A549 (cell line): ENCODE data around the gene SETD1B. TPM values are rescaled to one million over a fixed set of nuclear protein-coding genes. Genes with fewer than 3 reads are reported as not detected.

Experiments
- ATAC-seq, 2 experiments: fragments of 200-7000 bp in 1 of 2; fragments of >200 bp in 1 of 2; cut with Nextera tagmentation in 1 of 2; cut with Tn5 transposase in 1 of 2; 3 replicates each; pipeline versions ENCODE4 v1.8.0 to v1.9.1; 2018 to 2020; ENCODE audit warnings: mild to moderate bottlenecking in 1 of 2, moderate library complexity in 1 of 2
- CTCF ChIA-PET: fragments of 300-600 bp; sonication (Branson Sonifier 250); formaldehyde crosslinking; extraction: SDS; loops from one replicate; lab custom pipeline; 2021; ENCODE audit warnings: antibody characterized with exemption, inconsistent platforms; lab: Yijun Ruan, JAX
- POLR2A ChIA-PET: fragments of 350-600 bp; formaldehyde crosslinking; extraction: SDS; loops from one replicate; lab custom pipeline; 2021; ENCODE audit warnings: antibody characterized with exemption, inconsistent platforms; lab: Yijun Ruan, JAX
- DNase-seq, 2 experiments: peaks; one replicate each; pipeline versions ENCODE4 v3.0.0 to v3.0.0-alpha.2; 2011 to 2016; ENCODE audit warnings: low read depth in 1 of 2, low spot score in 1 of 2
- FAIRE-seq: peaks from 2 replicates; lab custom pipeline; 2011; peaks lifted over from hg19 to GRCh38; lab: Jason Lieb, UNC
- H3K27ac ChIP-seq, 2 experiments: fragments of >200 bp; sonication (Bioruptor Twin); formaldehyde crosslinking; 3 replicates each; pipeline ENCODE4 v1.5.1; 2016 to 2017
- H3K4me1 ChIP-seq: fragments of >200 bp; sonication (Bioruptor Twin); formaldehyde crosslinking; 3 replicates; pipeline ENCODE4 v1.6.1; 2016
- H3K4me2 ChIP-seq: fragments of >200 bp; sonication (Bioruptor Twin); formaldehyde crosslinking; 3 replicates; pipeline ENCODE4 v1.6.1; 2016
- H3K4me3 ChIP-seq: fragments of >200 bp; sonication (Bioruptor Twin); formaldehyde crosslinking; 3 replicates; pipeline ENCODE4 v1.5.1; 2016
- H3K9me3 ChIP-seq: fragments of >200 bp; sonication (Bioruptor Twin); formaldehyde crosslinking; 3 replicates; pipeline ENCODE4 v1.6.1; 2016
- CBX8 ChIP-seq: fragments of 200-600 bp; sonication (generic); IDR thresholded peaks from 2 replicates; pipeline ENCODE4 v1.6.1; 2016
- EHMT2 ChIP-seq: fragments of 200-600 bp; sonication (generic); IDR thresholded peaks from 2 replicates; pipeline ENCODE4 v1.6.1; 2016; ENCODE audit warnings: antibody characterized with exemption, low read depth, mild to moderate bottlenecking, moderate library complexity
- ESRRA ChIP-seq: fragments of 150-350 bp; IDR thresholded peaks from 2 replicates; pipeline ENCODE4 v1.6.1; 2014; ENCODE audit warnings: mild to moderate bottlenecking, low read length, borderline replicate concordance
- HDAC2 ChIP-seq: fragments of 200-600 bp; sonication (generic); IDR thresholded peaks from 2 replicates; pipeline ENCODE4 v1.6.1; 2016
- HOXA7 ChIP-seq: fragments of 250-450 bp; sonication (Bioruptor Pico); IDR thresholded peaks from 2 replicates; pipeline ENCODE4 v1.5.0; 2020; ENCODE audit warnings: mild to moderate bottlenecking, moderate library complexity
- HOXB13 ChIP-seq: fragments of 250-450 bp; sonication (Bioruptor Pico); IDR thresholded peaks from 2 replicates; pipeline ENCODE4 v1.5.0; 2020; ENCODE audit warnings: low read depth, mild to moderate bottlenecking, moderate library complexity
- HOXB5 ChIP-seq: fragments of 250-450 bp; sonication (Bioruptor Pico); IDR thresholded peaks from 2 replicates; pipeline ENCODE4 v1.5.0; 2020; ENCODE audit warnings: mild to moderate bottlenecking, moderate library complexity
- JUN ChIP-seq, 2 experiments: fragments of >200 bp; sonication (Bioruptor Twin); formaldehyde crosslinking; IDR thresholded peaks; 2 replicates in 1 of 2; 3 replicates in 1 of 2; pipeline ENCODE4 v1.6.1; 2016 to 2017
- KDM1A ChIP-seq: fragments of 200-600 bp; sonication (generic); IDR thresholded peaks from 2 replicates; pipeline ENCODE4 v1.6.1; 2016; ENCODE audit warnings: low read depth, mild to moderate bottlenecking
- NFE2L2 ChIP-seq: fragments of 150-350 bp; conservative IDR thresholded peaks from 2 replicates; pipeline ENCODE4 v1.6.1; 2014; ENCODE audit warnings: low read length
- POLR2A ChIP-seq: IDR thresholded peaks from 2 replicates; pipeline ENCODE4 v1.6.1; 2012; ENCODE audit warnings: mild to moderate bottlenecking, low read length
- RAD21 ChIP-seq, 2 experiments: fragments of >200 bp in 1 of 2; sonication (Bioruptor Twin) in 1 of 2; formaldehyde crosslinking in 1 of 2; IDR thresholded peaks in 1 of 2; conservative IDR thresholded peaks in 1 of 2; 2 replicates in 1 of 2; 3 replicates in 1 of 2; pipeline ENCODE4 v1.6.1; 2012 to 2018; ENCODE audit warnings: inconsistent platforms in 1 of 2
- RCOR1 ChIP-seq: fragments of 150-350 bp; IDR thresholded peaks from 2 replicates; pipeline ENCODE4 v1.6.1; 2014; ENCODE audit warnings: antibody characterized with exemption, low read length, low read depth
- SREBF2 ChIP-seq: fragments of 450-650 bp; IDR thresholded peaks from 2 replicates; pipeline ENCODE4 v1.6.1; 2014; ENCODE audit warnings: mild to moderate bottlenecking, moderate library complexity
- ZC3H11A ChIP-seq: fragments of 450-650 bp; IDR thresholded peaks from 2 replicates; pipeline ENCODE4 v1.6.1; 2014; ENCODE audit warnings: antibody characterized with exemption, mild to moderate bottlenecking
- ZFP36 ChIP-seq: fragments of 450-650 bp; IDR thresholded peaks from 2 replicates; pipeline ENCODE4 v1.6.1; 2014; ENCODE audit warnings: borderline replicate concordance; ENCODE audit not compliant: partially characterized antibody
- WGBS: methylation state at CpG from one replicate; pipeline ENCODE4 v1.1.6; 2017; ENCODE audit errors: missing lambda C conversion rate; 5-methylcytosine and 5-hydroxymethylcytosine counted together
- polyA plus RNA-seq, 4 experiments: library from polyadenylated mRNA; depleted of rRNA in 3 of 4; stranded (reverse); fragments of >200 nt; fragmentation: RNase III in 1 of 4; extraction: RNeasy Plus Mini Kit Qiagen cat#74134 plus additional on column Dnase treatment in 1 of 4; gene quantifications; 2 replicates in 3 of 4; 3 replicates in 1 of 4; pipeline ENCODE4 v1.2.3, GENCODE V29; 2011 to 2017
- TF ChIP-seq, protein P1 (sequence below): fragments of 150-350 bp; IDR thresholded peaks from 2 replicates; pipeline ENCODE4 v1.6.1; 2014; ENCODE audit warnings: low read depth, mild to moderate bottlenecking, low read length
- TF ChIP-seq, protein P2 (sequence below): fragments of >200 bp; sonication (Bioruptor Twin); formaldehyde crosslinking; IDR thresholded peaks from 3 replicates; pipeline ENCODE4 v1.5.1; 2016

Gene SETD1B
- polyA plus RNA-seq, 2 of the 4 experiments (the other 2 are of a cell fraction) = 1.1 to 8.6 TPM

DNA sequence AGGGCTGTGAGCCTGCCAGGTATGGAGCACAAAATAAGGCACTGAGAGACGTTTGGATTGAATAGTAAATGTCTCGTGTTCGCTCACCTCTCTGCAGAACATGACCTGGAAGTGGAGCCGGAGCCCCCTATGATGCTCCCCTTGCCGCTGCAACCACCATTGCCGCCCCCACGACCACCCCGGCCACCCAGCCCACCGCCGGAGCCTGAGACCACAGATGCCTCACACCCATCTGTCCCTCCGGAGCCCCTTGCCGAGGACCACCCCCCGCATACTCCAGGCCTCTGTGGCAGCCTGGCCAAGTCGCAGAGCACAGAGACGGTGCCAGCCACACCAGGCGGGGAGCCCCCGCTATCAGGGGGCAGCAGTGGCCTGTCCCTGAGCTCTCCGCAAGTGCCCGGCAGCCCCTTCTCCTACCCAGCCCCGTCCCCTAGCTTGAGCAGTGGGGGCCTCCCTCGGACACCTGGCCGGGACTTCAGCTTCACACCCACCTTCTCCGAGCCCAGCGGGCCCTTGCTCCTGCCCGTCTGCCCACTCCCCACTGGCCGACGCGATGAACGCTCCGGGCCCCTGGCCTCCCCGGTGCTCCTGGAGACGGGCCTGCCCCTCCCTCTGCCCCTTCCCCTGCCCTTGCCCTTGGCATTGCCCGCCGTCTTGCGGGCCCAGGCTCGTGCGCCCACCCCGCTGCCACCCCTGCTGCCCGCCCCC, 18.7 kb downstream of the SETD1B start:
- FAIRE-seq = no peak
- TF ChIP-seq, protein P1, sequence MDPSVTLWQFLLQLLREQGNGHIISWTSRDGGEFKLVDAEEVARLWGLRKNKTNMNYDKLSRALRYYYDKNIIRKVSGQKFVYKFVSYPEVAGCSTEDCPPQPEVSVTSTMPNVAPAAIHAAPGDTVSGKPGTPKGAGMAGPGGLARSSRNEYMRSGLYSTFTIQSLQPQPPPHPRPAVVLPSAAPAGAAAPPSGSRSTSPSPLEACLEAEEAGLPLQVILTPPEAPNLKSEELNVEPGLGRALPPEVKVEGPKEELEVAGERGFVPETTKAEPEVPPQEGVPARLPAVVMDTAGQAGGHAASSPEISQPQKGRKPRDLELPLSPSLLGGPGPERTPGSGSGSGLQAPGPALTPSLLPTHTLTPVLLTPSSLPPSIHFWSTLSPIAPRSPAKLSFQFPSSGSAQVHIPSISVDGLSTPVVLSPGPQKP = no peak
- no peak for TF ChIP-seq KDM1A
- no peak for TF ChIP-seq HOXB13 (CRISPR knock-in tag)
- no peak for TF ChIP-seq JUN (IDR thresholded peaks at IDR 0.05)
- TF ChIP-seq RAD21 (conservative IDR thresholded peaks at IDR 0.05 in 1 of 2, IDR thresholded peaks at IDR 0.05 in 1 of 2) = no peak
- no peak for TF ChIP-seq POLR2A
- TF ChIP-seq EHMT2 = no peak
- TF ChIP-seq, all 56 proteins: peak for 0
- ChIA-PET POLR2A (no interaction called here), CTCF (interaction anchor here (72.2 kb wide), 1 partner anchor 37 kb away, joined by 2657 read pairs; the partner anchor contains the start of genes RHOF and SETD1B)
- DNase-seq = no peak
- Histone ChIP-seq H3K4me3 (no peak overlapping the region), H3K4me2 (no peak overlapping the region), H3K4me1 (no peaks in the 10 kb centered on the region), H3K9me3 (no peaks in the 10 kb centered on the region), H3K27ac (no peak overlapping the region)
- ATAC-seq = no peak
- WGBS = 94% methylated on average over 30 of the region's 39 CpGs

DNA sequence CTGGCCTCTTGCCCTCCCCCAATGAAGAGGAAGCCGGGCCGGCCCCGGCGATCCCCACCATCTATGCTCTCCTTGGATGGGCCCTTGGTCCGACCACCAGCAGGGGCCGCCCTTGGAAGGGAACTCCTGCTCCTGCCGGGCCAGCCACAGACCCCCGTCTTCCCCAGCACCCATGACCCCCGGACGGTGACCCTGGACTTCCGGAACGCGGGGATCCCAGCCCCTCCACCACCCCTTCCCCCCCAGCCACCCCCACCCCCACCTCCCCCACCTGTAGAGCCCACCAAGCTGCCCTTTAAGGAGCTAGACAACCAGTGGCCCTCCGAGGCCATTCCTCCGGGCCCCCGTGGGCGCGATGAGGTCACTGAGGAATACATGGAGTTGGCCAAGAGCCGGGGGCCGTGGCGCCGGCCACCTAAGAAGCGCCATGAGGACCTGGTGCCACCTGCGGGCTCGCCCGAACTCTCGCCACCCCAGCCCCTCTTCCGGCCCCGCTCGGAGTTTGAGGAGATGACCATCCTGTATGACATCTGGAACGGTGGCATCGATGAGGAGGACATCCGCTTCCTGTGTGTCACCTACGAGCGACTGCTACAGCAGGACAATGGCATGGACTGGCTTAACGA, 19.4 kb downstream of the SETD1B start:
- no peak for DNase-seq
- CTCF ChIA-PET = interaction anchor here (1.4 to 72.2 kb wide), 3 partner anchors 13 to 38 kb away, joined by 5 to 2657 read pairs (median 6); partner anchors contain the start of genes RHOF and SETD1B
- no peak overlapping the region for H3K4me2 ChIP-seq
- 93% methylated on average over 26 of the region's 36 CpGs for WGBS
- H3K27ac ChIP-seq = no peak overlapping the region
- no peak overlapping the region for H3K4me3 ChIP-seq
- FAIRE-seq = no peak
- ATAC-seq = peak; percentile 26 to 44; a peak in 3 of 6 replicates
- no peaks in the 10 kb centered on the region for H3K4me1 ChIP-seq
- TF ChIP-seq HOXB5 (CRISPR knock-in tag) (no peak), RCOR1 (no peak), SREBF2 (no peak)
- TF ChIP-seq, protein P1 = no peak
- TF ChIP-seq, protein P2, sequence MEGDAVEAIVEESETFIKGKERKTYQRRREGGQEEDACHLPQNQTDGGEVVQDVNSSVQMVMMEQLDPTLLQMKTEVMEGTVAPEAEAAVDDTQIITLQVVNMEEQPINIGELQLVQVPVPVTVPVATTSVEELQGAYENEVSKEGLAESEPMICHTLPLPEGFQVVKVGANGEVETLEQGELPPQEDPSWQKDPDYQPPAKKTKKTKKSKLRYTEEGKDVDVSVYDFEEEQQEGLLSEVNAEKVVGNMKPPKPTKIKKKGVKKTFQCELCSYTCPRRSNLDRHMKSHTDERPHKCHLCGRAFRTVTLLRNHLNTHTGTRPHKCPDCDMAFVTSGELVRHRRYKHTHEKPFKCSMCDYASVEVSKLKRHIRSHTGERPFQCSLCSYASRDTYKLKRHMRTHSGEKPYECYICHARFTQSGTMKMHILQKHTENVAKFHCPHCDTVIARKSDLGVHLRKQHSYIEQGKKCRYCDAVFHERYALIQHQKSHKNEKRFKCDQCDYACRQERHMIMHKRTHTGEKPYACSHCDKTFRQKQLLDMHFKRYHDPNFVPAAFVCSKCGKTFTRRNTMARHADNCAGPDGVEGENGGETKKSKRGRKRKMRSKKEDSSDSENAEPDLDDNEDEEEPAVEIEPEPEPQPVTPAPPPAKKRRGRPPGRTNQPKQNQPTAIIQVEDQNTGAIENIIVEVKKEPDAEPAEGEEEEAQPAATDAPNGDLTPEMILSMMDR = 0 out of 3 replicates have a peak, but pooled peaks have one; percentile 7
- H3K9me3 ChIP-seq = no peaks in the 10 kb centered on the region
- POLR2A ChIA-PET = interaction anchor here (0.6 kb wide), 1 partner anchor 184 kb away, joined by 4 read pairs; no protein-coding TSS in a partner anchor

DNA sequence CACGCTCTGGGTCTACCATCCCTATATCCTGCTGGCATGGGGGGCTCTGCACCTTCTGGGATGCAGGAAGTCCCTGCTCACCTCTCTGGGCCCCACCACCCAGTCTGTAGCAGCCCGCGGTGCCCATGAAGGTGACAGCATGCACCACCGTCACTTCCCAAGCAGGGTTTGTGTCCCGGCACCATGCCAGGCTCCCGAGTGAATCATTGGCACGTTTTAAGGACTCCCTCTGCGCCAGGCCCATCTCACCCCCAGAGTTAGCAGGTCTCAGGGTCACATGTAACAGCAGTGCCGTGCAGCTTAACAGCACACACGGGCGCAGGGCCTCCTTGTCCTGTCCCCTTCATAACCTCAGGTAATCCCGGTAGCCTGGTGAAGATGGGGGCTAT, 19.9 kb downstream of the SETD1B start:
- no peaks in the 10 kb centered on the region for H3K4me1 ChIP-seq
- ChIA-PET CTCF (interaction anchor here (1.0 to 72.2 kb wide), 5 partner anchors 13 to 141 kb away, joined by 3 to 2657 read pairs (median 5); partner anchors contain the start of genes RHOF and SETD1B), POLR2A (interaction anchor here (0.5 to 0.6 kb wide), 2 partner anchors 21 to 185 kb away, joined by 3 to 4 read pairs; no protein-coding TSS in a partner anchor)
- WGBS = 84% methylated on average over 11 of the region's 12 CpGs
- H3K27ac ChIP-seq = no peak overlapping the region
- no peak for ATAC-seq
- no peak for FAIRE-seq
- no peaks in the 10 kb centered on the region for H3K9me3 ChIP-seq
- DNase-seq = no peak
- TF ChIP-seq HDAC2 = no peak
- TF ChIP-seq HOXA7 (CRISPR knock-in tag) = no peak
- no peak for TF ChIP-seq ZC3H11A
- no peak for TF ChIP-seq ESRRA
- TF ChIP-seq ZFP36 = no peak
- TF ChIP-seq, protein P1 = no peak
- no peak for TF ChIP-seq NFE2L2
- no peak for TF ChIP-seq CBX8
- no peak overlapping the region for H3K4me3 ChIP-seq
- H3K4me2 ChIP-seq = no peak overlapping the region
